Chondrocyte (in vitro differentiated cells): ENCODE measurements around the gene RPTOR. TPM values are rescaled to one million over a fixed set of nuclear protein-coding genes. Genes with fewer than 3 reads are reported as not detected.

Source experiments
- DNase-seq: peaks from one replicate; pipeline ENCODE4 v3.0.0; 2021; ENCODE audit warnings: mixed read lengths, low spot score
- H3K27ac Mint-ChIP-seq: one replicate; pipeline ENCODE4 v1.8.0; 2021; ENCODE audit warnings: mild to moderate bottlenecking, moderate library complexity, mixed read lengths; ENCODE audit not compliant: unreplicated experiment
- H3K27me3 Mint-ChIP-seq: 2 replicates; pipeline ENCODE4 v1.8.0; 2021; ENCODE audit warnings: low read depth, mixed read lengths
- H3K36me3 Mint-ChIP-seq: 2 replicates; pipeline ENCODE4 v1.8.0; 2021; ENCODE audit warnings: low read depth, mixed read lengths
- H3K4me1 Mint-ChIP-seq: 2 replicates; pipeline ENCODE4 v1.8.0; 2021; ENCODE audit warnings: low read depth, mild to moderate bottlenecking, mixed read lengths
- H3K4me3 Mint-ChIP-seq: one replicate; pipeline ENCODE4 v1.8.0; 2021; ENCODE audit warnings: mild to moderate bottlenecking, moderate library complexity, mixed read lengths; ENCODE audit not compliant: unreplicated experiment
- H3K9me3 Mint-ChIP-seq: 2 replicates; pipeline ENCODE4 v1.8.0; 2021; ENCODE audit warnings: low read depth, mixed read lengths
- CTCF ChIP-seq: fragments of 200-600 bp; sonication (generic); IDR thresholded peaks from 2 replicates; pipeline ENCODE4 v1.5.0; 2021; ENCODE audit warnings: antibody characterized with exemption, mild to moderate bottlenecking, moderate library complexity
- total RNA-seq: library from RNA; stranded (reverse); gene quantifications from 3 replicates; pipeline ENCODE4 v1.2.1, GENCODE V29; 2021

Gene RPTOR
- total RNA-seq, 1 donor from 2014 or later, result 30.9 TPM

- TF ChIP-seq CTCF, result no peak
These were observed 463.5 kb downstream of the RPTOR start for GRCh38 chr17:81008140-81008539.

GRCh38 chr17:81009136-81009535, 464.5 kb downstream of the RPTOR start:
- peaks cover 5% of the 10 kb centered on the region for H3K36me3 Mint-ChIP-seq
- TF ChIP-seq CTCF, result no peak
- H3K27me3 Mint-ChIP-seq, result peaks cover 21% of the 10 kb centered on the region
- DNase-seq, result no peak
- no peak overlapping the region for H3K4me3 Mint-ChIP-seq
- peaks cover 9% of the 10 kb centered on the region for H3K4me1 Mint-ChIP-seq
- no peak overlapping the region for H3K27ac Mint-ChIP-seq
- H3K9me3 Mint-ChIP-seq, result peaks cover 12% of the 10 kb centered on the region

More at GRCh38 chr17:81008140-81008539, 463.5 kb downstream of the RPTOR start:
- DNase-seq, result no peak
- Mint-ChIP-seq H3K27me3 (peaks cover 27% of the 10 kb centered on the region), H3K4me1 (peaks cover 15% of the 10 kb centered on the region), H3K36me3 (peaks cover 5% of the 10 kb centered on the region), H3K27ac (no peak overlapping the region), H3K4me3 (no peak overlapping the region), H3K9me3 (peaks cover 12% of the 10 kb centered on the region)

GRCh38 chr17:81010935-81011334, 466.3 kb downstream of the RPTOR start:
- Mint-ChIP-seq H3K4me3 (no peak overlapping the region), H3K36me3 (peaks cover 7% of the 10 kb centered on the region), H3K27me3 (peaks cover 15% of the 10 kb centered on the region), H3K27ac (no peak overlapping the region), H3K4me1 (peaks cover 14% of the 10 kb centered on the region), H3K9me3 (peaks cover 16% of the 10 kb centered on the region)
- DNase-seq, result no peak
- TF ChIP-seq CTCF, result no peak

- no peak overlapping the region for H3K27ac Mint-ChIP-seq
- peaks cover 24% of the 10 kb centered on the region for H3K9me3 Mint-ChIP-seq
- no peak for DNase-seq
- H3K36me3 Mint-ChIP-seq, result peaks cover 11% of the 10 kb centered on the region
- no peak overlapping the region for H3K4me3 Mint-ChIP-seq
- no peak for TF ChIP-seq CTCF
- peaks cover 8% of the 10 kb centered on the region for H3K27me3 Mint-ChIP-seq
- H3K4me1 Mint-ChIP-seq, result peaks cover 14% of the 10 kb centered on the region
These were observed 467.3 kb downstream of the RPTOR start for GRCh38 chr17:81011951-81012350.

- Mint-ChIP-seq H3K9me3 (peaks cover 24% of the 10 kb centered on the region), H3K4me1 (peaks cover 16% of the 10 kb centered on the region), H3K4me3 (no peak overlapping the region), H3K36me3 (peaks cover 11% of the 10 kb centered on the region), H3K27me3 (peaks cover 2% of the 10 kb centered on the region), H3K27ac (no peak overlapping the region)
- no peak for TF ChIP-seq CTCF
- DNase-seq, result no peak
These were observed 468.2 kb downstream of the RPTOR start for GRCh38 chr17:81012574-81013447.
